DMS 273 treated with DMSO at 0.1 percent for 48 hours (cell line): ENCODE results near the gene USP16.
A peak's percentile ranks its signal among the peaks of the same experiment; 100 is the strongest.
"Not testable (repeated sequence)": the region's sequence is repeated elsewhere in the genome, so short reads cannot be mapped to it uniquely, and the experiment has no call there.

Source experiments
- DNase-seq: peaks from one replicate; lab custom pipeline; 2025; lab: John Stamatoyannopoulos, UW

The USP16 gene

DNA sequence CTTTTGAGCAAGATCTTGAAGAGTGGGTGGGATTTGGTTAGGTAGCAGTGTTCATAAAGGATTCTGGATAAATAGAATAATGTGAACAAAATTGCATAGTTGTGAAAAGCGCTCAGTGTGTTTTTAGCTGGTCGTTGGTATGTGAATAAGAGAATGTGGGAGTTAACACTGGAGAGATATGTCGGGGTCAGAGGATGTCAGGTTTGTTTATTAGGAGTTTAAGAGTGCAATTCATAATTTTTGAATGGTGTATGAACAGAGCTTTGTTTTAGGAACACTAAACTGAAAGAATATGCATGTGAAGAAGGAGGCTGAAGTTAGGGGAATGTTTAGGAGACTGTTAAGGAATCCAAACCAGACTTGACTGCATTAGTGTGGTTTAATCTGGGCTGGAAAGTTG lies 9.4 kb downstream of the USP16 start:
- no peak for DNase-seq

DNA sequence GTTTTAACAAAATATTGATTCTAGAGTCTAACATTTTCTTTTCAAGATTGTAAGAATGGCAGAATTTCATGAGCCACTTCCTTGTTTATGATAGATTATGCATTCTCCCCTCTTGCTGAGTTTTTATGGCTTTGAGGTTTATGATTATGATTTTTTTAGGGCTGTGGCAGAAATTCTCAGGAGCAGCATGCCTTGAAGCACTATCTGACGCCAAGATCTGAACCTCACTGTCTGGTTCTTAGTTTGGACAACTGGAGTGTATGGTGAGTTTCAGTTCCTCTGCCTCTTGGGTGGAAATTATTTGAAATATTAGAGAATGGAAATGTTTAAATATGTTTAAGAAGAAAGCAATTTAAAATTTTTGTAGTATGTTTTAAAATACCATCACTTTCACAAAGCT lies 10.2 kb downstream of the USP16 start:
- no peak for DNase-seq

DNA sequence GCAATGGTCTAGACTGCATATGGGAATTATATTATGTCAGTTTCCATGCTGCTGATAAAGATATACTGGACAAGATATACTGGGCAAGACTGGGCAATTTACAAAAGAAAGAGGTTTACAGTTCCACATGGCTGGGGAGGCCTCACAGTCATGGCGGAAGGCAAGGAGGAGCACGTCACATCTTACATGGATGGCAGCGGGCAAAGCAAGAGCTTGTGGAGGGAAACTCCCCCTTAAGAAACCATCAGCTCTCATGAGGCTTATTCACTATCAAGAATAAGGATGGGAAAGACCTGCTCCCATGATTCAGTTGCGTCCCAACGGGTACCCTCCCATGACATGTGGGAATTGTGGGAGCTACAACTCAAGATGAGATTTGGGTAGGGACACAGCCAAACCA lies 27.8 kb downstream of the USP16 start:
- no peak for DNase-seq

DNA sequence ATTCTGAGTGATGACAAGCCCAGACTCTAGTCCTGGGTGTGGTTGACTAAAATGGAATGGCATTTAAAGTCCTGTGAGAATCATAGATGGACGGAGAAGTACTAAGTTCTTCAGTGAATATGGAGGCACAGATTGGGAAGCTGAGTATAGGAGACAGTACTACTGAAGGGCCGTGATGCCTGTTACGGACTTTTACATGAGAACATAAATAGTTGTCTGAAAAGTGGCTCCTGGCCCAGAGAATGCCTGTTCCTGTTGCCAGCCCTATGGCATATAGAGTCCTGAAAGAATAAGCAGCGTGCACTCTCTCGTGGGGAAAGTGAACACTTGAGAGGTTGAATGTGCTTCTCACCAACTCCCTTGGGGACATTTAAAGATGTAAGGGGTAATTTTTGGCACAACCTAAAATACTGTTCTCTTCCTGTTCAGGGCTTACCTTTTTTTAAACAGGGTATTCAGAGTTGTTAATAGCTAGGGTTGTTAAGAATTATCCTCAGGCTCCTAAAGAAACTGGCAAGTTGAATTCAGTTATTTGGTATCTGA lies 28.6 kb downstream of the USP16 start:
- no peak for DNase-seq

DNA sequence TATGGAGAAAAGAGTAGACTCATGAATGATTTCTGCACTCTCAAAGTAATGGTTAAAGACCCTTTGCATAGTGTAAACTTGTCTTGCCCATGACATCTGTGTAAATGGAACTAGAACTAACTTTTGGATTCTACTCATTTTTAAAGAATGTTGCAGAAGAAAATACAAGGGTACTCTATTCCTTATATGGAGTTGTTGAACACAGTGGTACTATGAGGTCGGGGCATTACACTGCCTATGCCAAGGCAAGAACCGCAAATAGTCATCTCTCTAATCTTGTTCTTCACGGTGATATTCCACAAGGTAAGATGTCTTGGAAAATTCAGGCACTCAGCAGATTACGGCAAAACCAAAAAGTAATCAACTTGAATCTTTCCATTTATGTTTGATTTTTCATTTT lies 29.2 kb downstream of the USP16 start:
- no peak for DNase-seq

DNA sequence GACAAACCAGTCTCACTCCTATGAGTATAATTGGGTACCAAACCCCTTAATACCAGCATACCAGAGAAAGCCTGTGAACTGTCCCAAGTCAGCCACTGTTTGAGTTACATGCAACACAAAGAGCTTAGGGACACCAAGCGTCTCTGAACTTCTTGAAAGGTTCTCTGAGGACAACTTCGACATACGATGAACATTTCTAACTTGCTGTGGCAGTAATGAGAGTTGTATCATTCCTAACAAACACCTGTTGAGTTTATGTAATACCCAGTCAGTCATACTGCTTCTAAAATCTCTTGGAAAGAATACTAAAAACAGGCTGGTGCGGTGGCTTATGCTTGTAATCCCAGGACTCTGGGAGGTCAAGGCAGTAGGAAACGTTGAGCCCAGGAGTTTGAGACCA lies 30.6 kb downstream of the USP16 start:
- no peak for DNase-seq

DNA sequence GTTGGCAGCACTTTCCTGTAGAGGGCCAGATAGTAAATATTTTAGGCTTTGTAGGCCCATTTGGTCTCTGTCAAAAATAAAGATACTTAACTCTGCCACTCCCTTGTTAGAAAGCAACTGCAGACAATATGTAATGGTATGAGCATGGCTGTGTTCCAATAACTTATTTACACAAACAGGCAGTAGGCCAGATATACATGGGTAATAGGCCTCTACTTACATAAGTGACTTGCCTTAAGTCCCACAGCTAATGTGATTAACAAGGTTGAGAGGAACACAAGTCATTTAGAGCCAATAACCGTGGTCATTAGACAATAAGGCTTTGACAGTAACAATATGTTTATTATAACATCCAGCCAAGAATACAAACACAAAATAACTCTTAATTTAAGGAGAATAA lies 31.5 kb downstream of the USP16 start:
- DNase-seq, result no peak

DNA sequence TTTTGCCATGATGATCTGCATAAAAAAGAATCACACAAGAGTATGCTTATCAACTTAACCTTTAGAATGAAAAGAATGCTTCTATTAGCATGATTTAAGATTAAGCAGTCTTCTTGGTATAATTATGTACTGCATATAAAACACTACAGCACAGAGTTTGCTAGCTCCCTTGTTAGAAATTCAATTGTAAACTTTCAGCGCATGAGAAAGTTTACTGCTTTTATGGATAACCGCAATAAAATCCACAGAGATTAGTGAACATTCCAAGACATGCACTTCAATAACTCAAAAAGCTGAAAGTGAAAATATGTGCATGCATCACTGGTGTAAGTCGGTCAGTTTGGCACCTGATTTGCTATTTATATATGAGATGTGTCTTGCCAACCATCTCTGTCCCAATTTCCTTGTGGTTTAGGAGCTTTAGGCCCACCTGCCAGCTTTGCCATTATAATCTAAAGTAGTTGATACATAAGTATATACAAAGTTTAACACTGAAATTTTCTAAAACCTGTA lies 32.1 kb downstream of the USP16 start:
- no peak for DNase-seq

DNA sequence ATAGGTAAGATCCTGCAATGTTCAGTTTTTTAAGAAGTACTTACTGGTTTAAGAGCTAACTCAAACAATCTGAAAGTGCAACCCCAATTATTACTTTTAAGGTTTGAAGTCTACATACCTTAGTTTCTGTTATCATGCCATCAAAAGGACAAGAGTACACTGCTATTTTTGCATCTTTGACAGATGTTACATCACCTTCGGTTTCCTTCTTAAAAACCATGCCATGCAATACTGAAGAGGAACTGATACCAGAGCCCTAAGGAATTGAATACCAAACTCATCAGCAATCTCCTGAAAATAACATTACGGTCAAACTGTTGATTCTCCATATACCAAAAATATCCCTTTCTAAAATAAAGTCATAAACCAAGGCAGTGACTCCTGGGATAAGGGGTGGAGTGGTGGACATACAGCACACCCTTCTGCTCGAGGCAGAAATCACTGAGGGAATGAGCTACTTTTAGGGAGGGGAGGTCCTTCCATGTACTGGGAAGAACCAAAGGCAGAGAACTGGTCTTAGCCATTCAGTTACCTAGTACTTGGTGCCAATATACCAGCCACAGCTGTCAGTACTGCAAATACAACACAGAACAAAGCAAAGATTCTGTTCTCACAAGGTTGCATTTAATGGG lies 40.5 kb downstream of the USP16 start:
- no peak for DNase-seq

DNA sequence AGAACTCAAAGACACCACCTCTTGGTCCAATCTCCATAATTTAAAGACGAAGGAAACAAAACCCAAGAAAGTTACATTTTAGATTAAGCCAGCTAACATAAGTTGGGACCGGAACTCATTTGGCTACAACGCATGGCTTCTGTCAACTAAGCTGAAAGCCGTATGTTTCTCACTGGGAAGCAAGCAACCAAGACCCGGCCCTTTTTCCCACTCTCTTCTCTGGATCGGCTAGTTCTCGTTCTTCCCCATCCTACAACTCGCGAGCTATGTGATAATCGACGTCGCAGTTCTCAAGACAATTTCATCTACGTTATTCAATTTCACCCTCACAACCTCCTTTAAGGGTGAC lies 48.4 kb downstream of the USP16 start:
- no peak for DNase-seq

DNA sequence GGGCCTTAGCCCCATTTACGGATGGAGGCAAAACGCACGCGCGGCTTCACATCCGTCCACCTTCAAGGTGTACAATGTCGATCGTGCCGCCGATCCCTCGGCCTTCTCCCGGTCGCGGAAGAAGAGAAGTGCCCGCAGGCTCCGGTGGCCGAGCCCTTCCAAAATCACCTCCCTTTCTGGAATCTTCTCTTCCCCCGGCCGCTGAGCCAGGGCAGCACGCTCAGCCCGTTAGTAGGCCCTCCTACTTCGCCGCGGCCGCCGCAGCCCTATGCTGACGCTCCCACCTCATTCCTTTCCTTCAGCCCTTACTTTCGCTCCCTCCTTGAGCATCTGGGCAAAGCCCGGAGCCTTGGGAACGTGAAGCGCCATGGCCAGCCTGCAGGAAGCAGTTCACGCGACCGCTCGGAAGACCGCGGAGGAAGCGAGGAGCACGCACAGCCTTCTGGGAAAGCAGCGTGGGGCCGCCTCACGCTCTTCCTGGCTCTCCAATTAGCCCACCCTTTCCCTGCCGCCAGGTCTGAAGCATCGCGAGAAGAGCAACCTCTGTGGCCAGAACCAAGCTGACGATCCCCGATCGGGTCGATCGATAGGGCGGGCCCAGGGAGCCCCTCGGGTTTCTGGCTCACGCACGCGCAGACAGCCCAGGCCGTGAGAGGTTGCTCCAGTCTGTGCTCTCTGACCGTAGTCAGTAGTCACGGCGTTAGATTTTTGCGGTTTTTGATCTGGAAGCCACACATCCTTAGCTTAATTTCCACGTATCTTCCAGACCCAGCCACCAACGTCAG lies 48.9 kb downstream of the USP16 start, which contains the start of gene CCT8:
CCT8 (minus strand) TSS at position 427 of the 785 bp plus-strand sequence; CDS start at position 369, 58 bp downstream.
- peak; percentile 98 for DNase-seq

DNA sequence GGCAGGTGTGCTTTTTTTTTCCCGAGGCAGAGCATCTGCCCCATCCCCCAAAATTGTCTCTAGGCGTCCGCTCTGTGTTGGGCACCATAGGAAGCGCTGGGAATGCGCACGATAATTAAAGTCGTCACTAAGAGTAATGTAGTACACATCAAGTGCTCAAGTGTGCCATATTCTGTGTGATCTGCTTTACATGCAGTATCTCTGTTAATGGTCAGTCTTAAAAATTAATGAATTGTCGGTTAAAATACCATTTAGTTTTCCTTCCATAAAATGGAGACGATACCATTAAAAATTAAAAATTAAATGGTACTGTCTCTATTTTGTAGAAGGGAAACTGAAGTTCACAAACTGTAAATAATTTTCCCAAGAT lies 49.5 kb downstream of the USP16 start:
- no peak for DNase-seq

DNA sequence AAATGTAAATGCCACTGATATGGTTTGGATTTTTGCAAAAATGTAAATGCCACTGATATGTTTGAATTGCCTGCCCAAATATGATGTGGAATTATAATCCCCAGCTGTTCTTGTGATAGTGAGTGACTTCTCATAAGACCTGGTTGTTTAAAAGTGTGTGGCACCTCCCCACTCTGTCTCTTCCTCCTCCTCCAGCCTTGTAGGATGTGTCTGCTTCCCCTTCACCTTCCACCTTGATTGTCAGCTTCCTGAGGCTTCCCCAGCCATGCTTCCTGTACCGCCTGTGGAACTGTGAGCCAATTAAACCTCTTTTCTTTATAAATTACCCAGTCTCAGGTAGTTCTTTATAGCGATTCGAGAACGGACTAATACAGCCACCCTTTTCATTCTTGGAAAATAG lies 50.3 kb downstream of the USP16 start:
- no peak for DNase-seq

DNA sequence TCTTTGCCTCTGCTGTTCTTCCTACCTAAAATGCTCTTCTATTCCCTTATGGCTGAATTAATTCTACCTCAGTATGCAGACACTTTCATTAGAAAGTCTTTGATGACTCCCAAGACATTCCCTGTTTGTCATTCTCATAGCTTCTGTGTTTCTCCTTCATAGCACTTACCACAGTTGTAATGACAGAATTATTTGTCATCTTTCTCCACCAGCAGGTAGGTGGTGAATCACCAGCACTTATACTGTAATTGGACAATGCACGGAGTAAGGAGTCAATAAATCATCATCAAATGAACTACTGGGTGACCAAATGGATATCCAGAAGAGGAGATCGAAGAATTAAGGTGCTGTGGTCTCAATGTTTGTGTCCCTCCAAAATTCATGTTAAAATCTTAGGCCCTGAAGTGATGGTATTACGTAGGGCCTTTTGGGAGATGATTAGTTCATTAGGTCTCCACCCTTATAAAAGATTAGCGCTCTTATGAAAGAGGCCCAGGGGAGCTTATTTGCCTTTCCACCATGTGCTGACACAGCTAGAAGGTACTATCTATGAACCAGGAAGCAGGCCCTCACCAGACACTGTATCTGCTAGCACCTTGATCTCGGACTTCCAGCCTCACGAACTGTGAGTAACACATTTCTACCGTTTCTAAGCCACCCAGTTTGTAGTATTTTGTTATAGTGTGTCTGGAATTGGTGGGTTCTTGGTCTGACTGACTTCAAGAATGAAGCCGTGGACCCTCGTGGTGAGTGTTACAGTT lies 51.4 kb downstream of the USP16 start:
- DNase-seq, result no peak

DNA sequence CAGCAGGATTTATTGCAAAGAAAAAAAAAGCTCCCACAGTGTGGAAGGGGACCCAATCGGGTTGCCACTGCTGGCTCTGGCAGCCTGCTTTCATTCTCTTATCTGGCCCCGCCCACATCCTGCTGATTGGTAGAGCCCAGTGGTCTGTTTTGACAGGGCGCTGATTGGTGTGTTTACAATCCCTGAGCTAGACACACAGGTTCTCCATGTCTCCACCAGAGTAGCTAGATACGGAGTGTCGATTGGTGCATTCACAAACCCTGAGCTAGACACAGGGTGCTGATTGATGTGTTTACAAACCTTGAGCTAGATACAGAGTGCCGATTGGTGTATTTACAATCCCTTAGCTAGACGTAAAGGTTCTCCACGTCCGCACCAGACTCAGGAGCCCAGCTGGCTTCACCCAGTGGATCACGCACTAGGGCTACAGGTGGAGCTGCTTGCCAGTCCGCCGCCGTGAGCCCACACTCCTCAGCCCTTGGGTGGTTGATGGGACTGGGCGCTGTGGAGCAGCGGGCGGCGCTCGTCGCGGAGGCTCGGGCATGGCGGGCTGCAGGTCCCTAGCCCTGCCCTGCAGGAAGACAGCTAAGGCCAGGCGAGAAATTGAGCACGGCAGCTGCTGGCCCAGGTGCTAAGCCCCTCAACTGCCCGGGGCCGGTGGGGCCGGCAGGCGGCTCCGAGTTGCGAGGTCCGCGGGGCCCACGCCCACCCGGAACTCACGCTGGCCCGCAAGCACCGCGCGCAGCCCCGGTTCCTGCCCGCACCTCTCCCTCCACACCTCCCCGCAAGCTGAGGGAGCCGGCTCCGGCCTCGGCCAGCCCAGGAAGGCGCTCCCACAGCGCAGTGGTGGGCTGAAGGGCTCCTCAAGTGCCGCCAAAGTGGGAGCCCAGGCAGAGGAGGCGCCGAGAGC lies 52.5 kb downstream of the USP16 start:
- not testable (repeated sequence) for DNase-seq

DNA sequence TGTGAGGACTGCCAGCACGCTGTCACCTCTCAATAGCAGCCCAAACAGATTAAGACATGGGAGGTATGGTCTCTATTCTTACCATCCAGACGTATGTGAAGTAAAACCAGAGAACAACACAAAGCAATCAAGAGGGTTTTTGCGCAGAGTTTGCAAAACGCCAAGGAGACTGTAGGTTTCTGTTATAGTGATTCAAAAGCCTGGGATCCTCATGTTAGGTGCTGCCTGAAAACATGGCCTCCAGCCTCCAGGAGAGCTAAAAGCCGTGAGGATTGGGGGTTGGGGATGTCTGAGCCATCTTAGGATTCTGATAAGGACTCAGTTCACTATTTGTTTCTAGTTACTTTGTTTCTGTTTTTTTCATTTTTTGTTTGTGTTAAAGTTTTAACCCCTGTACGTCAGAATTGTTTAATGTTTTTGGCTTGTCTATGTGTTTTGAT lies 53.2 kb downstream of the USP16 start:
- peak; percentile 51 for DNase-seq

DNA sequence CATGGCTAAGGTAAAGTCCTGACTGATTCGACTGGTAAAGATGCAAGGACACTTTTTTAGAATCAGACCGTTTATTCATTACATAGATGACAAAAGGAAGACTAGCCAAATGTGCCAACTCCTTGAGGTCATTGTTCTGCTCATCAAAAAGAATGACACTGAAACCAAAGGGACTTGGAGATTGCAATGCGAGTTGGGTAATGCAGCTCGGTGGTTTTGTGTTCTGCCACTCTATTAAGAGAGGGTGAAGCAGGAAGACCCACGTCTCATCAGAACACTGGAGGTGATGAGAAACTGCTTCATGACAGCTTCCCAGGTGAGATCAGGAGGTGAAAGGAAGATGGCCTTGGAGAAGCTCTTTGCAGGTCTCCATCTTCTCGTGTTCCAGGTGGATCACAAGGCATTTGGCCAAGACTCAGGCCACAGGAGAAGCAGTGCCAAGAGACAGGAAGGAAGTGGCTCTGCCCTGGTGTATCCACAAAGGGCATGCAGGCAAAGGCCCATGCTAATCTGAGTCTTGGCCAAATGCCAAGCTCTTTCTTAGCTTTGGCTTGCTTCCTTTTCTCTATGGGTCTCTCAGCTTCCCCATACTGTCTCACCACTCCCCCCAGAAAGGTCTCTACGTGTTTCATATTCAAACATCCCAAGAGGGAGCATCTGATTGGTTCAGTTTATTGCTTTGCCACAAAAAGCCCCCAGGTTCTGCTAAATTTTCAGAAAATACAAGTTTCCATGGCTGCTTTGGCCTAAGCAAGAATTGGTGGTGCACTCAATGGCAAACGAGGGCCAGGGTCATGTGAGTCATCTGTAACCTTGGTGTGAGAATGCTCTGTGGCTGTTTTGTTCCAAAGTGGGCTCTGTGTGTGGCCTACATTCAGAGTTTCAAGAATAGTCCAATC lies 54.6 kb downstream of the USP16 start:
- DNase-seq, result no peak

DNA sequence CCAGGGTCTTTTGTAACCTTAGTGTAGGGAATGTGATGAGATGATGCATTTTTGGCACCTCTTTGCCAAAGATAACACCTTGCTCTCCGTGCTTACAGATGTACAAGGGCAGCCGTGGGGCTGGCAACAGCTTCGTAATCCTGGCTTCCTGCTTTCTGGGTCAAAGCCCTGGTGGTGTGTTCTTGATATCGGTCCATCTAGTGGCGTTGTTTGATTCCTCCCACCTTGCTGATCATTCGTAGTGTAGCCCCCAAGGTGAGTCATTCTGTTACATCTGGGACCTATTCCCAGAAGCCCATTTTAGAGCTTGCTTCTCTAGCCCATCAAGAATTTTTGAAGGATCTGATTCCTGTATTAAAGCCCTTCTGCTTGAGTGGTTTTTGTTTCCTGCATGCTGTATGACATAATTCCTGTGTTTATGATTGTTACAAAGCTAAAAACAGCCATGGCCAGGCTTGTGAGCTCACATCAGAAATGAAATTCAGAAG lies 56.0 kb downstream of the USP16 start:
- no peak for DNase-seq

DNA sequence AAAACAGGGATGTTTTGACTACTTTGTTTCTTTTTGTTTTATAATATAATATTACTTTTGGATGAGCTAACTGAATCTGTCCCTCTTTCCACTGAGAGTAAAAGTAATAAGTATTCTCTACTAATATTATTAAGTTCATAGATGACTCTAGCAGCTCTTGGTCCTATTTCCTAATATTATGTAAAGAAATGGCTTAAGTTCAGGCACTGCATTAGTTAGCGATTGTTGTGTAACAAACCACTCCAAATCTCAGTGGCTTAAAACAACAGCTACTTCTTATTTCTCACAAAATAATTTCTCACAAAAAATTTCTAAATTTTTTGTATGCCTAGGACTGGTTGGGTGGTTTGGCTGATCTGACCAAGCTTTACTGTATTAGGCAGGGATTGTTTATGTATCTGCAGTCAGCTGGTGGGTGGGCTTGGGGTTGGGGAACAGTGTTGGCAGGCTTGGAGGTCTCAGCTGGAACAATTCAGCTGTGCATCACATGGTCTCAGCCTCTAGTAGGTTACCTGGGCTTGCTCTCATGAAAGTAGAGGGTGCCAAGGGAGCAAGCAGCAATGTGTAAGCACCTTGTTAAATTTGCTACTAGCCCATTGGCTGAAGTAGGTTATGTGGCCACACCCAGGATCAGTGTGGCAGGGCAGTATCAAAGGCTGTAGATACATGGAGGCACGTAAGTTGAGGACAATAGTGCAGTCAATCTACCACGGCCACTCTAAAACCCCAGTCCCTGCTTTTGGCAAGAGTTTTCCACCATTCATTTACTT lies 57.8 kb downstream of the USP16 start:
- no peak for DNase-seq

DNA sequence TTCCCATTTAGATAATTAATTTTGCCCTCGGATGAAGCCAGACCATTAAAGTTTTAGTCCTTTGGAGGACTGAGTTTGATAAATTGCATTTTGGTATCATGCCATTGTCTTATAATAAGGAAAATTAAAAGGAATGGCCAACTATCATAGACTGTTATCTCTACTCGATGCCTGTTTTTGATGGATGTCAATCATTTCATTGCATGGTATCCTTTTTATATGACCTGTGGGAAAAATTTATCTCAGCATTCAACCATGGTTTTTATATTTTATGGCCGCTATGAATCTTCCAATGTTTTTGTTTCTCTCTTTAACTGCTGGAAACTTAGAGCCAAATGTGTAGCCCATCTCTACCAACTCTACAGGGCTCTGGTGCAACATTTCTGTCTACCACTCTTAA lies 58.8 kb downstream of the USP16 start:
- no peak for DNase-seq
